Tibial nerve (tissue), 4 donors: ENCODE results near the gene ZCCHC7. TPM values are rescaled to one million over a fixed set of nuclear protein-coding genes. Genes with fewer than 3 reads are reported as not detected.
A peak's percentile ranks its signal among the peaks of the same experiment; 100 is the strongest.
"Not testable (repeated sequence)": the region's sequence is repeated elsewhere in the genome, so short reads cannot be mapped to it uniquely, and the experiment has no call there.

ENCODE experiments used
- DNase-seq, 2 donors: peaks; one replicate each; pipeline ENCODE4 v3.0.0-alpha.2; 2019; ENCODE audit warnings: low spot score in 2 of 2
- H3K27ac ChIP-seq, 4 donors: fragments of 200-600 bp; sonication (generic) in 3 of 4; one replicate each; pipeline ENCODE4 v1.5.1; 2017 to 2019; ENCODE audit warnings: mild to moderate bottlenecking in 1 of 4
- H3K27me3 ChIP-seq, 2 donors: fragments of 200-600 bp; sonication (generic) in 1 of 2; one replicate each; pipeline versions ENCODE4 v1.5.1 to v1.6.0; 2017 to 2019
- H3K36me3 ChIP-seq, 3 donors: fragments of 200-600 bp; sonication (generic); one replicate each; pipeline ENCODE4 v1.5.1; 2018 to 2019
- H3K4me1 ChIP-seq, 4 donors: fragments of 200-600 bp; sonication (generic) in 3 of 4; one replicate each; pipeline ENCODE4 v1.5.1; 2017 to 2019
- H3K4me3 ChIP-seq, 4 donors: fragments of 200-600 bp; sonication (generic) in 3 of 4; one replicate each; pipeline ENCODE4 v1.5.1; 2017 to 2019; ENCODE audit warnings: mild to moderate bottlenecking in 1 of 4, moderate library complexity in 1 of 4
- H3K9me3 ChIP-seq, 4 donors: fragments of 200-600 bp; sonication (generic) in 3 of 4; one replicate each; pipeline ENCODE4 v1.5.1; 2017 to 2019
- EP300 ChIP-seq, 2 donors: sonication (generic); formaldehyde crosslinking; IDR thresholded peaks; one replicate each; pipeline ENCODE4 v1.6.1; 2017; ENCODE audit warnings: antibody characterized with exemption in 2 of 2, mild to moderate bottlenecking in 1 of 2
- POLR2A ChIP-seq, 2 donors: fragments of 450-650 bp; IDR thresholded peaks; one replicate each; pipeline ENCODE4 v1.6.1; 2017; ENCODE audit warnings: antibody characterized with exemption in 2 of 2, mild to moderate bottlenecking in 2 of 2, moderate library complexity in 2 of 2
- WGBS, 2 donors: methylation state at CpG; one replicate each; pipeline ENCODE4 v1.1.5; 2018; 5-methylcytosine and 5-hydroxymethylcytosine counted together
- total RNA-seq, 4 donors: library from RNA; depleted of rRNA; stranded (reverse); fragments of >200 nt; gene quantifications; one replicate each; pipeline ENCODE4 v1.1.0, GENCODE V29; 2016
- TF ChIP-seq, protein P1 (sequence below), 5 experiments: fragments of 200-600 bp in 3 of 5; fragments of 450-650 bp in 2 of 5; sonication (generic) in 3 of 5; IDR thresholded peaks; one replicate each; pipeline ENCODE4 v1.5.1; 2016 to 2019; ENCODE audit warnings: antibody characterized with exemption in 5 of 5, mild to moderate bottlenecking in 3 of 5, moderate library complexity in 2 of 5

The ZCCHC7 gene
- 10 to 100 TPM; 11.8 to 24.7 (median 18.3) TPM for total RNA-seq

DNA sequence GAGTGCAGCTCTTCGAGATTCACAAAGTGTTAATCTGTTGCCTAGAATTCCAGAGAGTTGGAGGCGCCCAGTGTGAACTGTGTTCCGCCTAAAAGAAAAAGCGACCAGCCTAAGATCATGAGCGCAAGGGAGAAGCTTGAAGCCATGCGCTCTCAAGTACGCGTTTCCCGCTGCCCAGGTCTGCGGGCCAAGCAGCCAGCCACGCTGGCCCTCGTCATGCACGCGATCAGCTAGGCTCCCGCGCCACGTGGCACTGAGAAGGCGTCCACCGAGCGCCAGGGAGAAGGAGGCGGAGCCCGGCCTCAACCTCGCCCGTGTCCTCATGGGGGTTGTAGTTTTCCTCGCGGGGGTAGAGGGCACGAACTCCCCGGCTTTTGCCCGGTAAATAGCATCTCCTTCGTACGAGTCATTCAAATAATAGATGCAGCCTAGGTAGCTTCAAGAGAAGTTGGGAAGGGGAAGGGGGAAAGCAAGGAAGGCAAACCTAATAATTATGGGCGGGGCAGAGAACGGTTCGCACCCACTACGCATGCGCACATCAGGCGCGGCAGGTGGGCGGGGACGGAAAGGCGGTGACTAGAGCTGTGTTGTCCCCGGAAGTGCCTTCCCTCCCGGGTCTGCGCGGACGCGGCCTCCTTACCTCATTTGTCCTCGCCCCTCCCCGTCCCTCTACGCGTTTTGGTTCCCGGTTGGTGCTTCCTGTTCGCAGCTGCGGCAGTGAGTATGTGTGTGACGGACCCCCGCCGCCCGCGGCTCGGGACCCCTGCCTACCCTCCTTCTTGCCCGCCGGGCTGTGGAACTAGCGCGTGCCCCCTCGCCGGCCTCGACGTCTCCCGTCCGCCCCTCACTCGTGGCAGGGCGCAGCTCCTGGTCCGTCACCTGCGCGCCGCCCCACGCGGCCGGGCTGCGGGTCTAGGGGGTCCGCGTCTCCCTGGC lies at the start of gene ZCCHC7:
ZCCHC7 (plus strand) TSS at position 668 of the 936 bp plus-strand sequence.
- H3K27ac ChIP-seq = peak within 1 kb of the TSS; percentile 68 to 97 (median 95)
- peak; percentile 95 to 97 for DNase-seq
- 4% methylated on average over 62 to 69 of the region's 82 CpGs for WGBS, 2 donors
- H3K27me3 ChIP-seq = no peaks in the 10 kb centered on the region
- TF ChIP-seq, protein P1, sequence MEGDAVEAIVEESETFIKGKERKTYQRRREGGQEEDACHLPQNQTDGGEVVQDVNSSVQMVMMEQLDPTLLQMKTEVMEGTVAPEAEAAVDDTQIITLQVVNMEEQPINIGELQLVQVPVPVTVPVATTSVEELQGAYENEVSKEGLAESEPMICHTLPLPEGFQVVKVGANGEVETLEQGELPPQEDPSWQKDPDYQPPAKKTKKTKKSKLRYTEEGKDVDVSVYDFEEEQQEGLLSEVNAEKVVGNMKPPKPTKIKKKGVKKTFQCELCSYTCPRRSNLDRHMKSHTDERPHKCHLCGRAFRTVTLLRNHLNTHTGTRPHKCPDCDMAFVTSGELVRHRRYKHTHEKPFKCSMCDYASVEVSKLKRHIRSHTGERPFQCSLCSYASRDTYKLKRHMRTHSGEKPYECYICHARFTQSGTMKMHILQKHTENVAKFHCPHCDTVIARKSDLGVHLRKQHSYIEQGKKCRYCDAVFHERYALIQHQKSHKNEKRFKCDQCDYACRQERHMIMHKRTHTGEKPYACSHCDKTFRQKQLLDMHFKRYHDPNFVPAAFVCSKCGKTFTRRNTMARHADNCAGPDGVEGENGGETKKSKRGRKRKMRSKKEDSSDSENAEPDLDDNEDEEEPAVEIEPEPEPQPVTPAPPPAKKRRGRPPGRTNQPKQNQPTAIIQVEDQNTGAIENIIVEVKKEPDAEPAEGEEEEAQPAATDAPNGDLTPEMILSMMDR (IDR thresholded peaks at IDR 0.05) = peak in 1 of 5 experiments; percentile 6
- TF ChIP-seq POLR2A (IDR thresholded peaks at IDR 0.05) (peak; percentile 74 to 86), EP300 (IDR thresholded peaks at IDR 0.05) (peak; percentile 68 to 83)
- H3K9me3 ChIP-seq = no peaks in the 10 kb centered on the region
- H3K4me1 ChIP-seq = peaks cover 0 to 22% (median 9%) of the 10 kb centered on the region in 4 donors
- H3K36me3 ChIP-seq = no peaks in the 10 kb centered on the region
- peak within 1 kb of the TSS; percentile 75 to 96 (median 95) for H3K4me3 ChIP-seq

DNA sequence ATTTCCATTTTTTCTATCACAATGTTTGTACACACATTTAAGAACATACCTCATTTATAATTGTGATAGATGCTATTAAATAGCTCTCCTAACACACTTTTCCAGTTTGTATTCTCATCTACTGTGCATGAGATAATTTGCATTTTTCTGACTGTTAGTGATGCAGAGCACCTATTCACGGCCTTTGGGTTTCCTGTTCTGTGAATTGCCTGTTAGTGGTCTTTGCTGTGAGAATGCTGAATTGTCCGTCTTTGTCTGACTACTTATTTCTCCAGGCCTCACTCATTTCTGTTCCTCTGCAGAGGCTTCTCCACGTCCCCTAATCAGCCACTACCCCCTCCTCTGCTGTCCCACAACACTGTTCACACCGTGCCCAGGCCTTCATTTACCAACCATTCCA lies 45.6 kb upstream of the ZCCHC7 start:
- H3K27me3 ChIP-seq, H3K27ac ChIP-seq, H3K4me3 ChIP-seq, H3K4me1 ChIP-seq, H3K36me3 ChIP-seq, H3K9me3 ChIP-seq, DNase-seq: not testable (repeated sequence)
- WGBS, 2 donors = 61% methylated on average over 4 of the region's 4 CpGs

DNA sequence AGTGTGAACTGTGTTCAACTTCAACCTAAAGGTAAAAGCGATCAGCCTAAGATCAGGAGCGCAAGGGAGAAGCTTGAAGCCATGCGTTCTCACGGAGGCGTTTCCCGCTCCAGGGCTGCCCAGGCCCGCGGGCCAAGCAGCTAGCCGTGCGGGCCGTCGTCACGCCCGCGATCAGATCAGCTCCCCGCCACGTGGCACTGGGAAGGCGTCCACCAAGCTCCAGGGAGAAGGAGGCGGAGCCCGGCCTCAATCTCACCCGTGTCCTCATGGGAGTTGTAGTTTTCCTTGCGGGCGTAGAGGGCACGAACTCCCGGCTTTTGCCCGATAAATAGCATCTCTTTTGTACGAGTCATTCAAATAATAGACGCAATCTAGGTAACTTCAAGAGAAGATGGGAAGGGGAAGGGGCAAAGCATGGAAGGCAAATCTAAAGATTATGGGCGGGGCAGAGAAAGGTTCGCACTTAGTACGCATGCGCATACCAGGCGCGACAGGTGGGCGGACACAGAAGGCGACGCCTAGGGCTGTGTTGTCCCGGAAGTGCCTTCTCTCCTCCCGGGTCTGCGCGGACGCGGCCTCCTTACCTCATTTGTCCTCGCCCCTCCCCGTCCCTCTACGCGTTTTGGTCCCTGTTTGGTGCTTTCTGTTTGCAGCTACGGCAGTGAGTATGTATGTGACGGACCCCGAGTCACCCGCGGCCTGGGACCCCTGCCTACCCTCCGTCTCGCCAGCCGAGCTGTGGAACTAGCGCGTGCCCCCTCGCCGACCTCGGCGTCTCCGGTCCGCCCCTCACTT lies 40.8 kb upstream of the ZCCHC7 start:
- 2 to 3% methylated on average over 57 to 61 of the region's 63 CpGs for WGBS, 2 donors

DNA sequence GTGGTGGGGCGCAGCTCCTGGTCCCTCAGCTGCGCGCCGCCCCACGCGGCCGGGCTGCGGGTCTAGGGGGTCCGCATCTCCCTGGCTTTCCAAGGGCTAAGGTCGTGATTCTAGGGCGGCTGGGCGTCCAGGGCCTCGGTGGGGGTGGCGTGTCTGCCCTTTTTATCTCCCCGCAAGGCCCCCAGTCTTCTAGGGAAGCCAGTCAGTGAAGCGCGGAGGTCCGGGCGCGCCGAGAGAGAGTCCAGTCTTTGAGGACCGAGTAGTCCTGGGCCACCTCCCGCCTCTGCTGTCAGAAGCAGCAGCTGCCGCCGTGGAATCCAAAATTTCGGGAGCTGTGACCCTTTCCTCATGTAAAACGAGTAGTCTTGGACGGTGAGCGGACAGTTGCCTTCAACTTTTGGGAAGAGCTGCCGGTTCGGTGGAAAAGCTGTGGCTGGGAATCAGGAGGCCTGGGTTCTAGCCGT lies 40.2 kb upstream of the ZCCHC7 start:
- not testable (repeated sequence) for H3K9me3 ChIP-seq, H3K36me3 ChIP-seq, H3K27me3 ChIP-seq
- peak in 1 of 2 donors; percentile 8 for DNase-seq
- Histone ChIP-seq H3K4me1 (peaks cover 0 to 35% (median 13%) of the 10 kb centered on the region in 4 donors), H3K4me3 (peak overlapping the region; percentile 85 to 99 (median 96)), H3K27ac (peak overlapping the region; percentile 82 to 98 (median 96))
- 1 to 3% methylated on average over 16 to 21 of the region's 32 CpGs for WGBS, 2 donors

More for the DNA sequence above, 40.8 kb upstream of the ZCCHC7 start:
- Histone ChIP-seq H3K9me3 (no peaks in the 10 kb centered on the region), H3K4me1 (peaks cover 0 to 29% (median 13%) of the 10 kb centered on the region in 4 donors), H3K27me3 (no peaks in the 10 kb centered on the region), H3K36me3 (no peaks in the 10 kb centered on the region), H3K4me3 (peak overlapping the region; percentile 85 to 99 (median 96)), H3K27ac (peak overlapping the region; percentile 82 to 98 (median 96))
- TF ChIP-seq EP300 (IDR thresholded peaks at IDR 0.05) = peak; percentile 43 to 82
- TF ChIP-seq POLR2A (IDR thresholded peaks at IDR 0.05) = peak; percentile 63 to 73
- TF ChIP-seq, protein P1 (IDR thresholded peaks at IDR 0.05) = peak in 2 of 5 experiments; percentile 5 to 16
- DNase-seq = peak; percentile 85 to 91

DNA sequence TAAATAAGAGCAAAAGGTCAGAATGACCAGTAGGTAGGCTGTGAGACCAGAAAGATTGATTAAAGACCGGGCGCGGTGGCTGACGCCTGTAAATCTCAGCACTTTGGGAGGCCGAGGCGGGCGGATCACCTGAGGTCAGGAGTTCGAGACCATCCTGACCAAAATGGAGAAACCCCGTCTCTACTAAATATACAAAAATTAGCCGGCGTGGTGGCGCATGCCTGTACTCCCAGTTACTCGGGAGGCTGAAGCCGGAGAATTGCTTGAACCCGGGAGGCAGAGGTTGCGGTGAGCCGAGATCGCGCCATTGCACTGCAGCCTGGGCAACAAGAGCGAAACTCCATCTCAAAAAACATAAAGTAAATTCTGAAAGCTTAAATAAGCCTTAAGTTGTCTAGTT lies 38.9 kb upstream of the ZCCHC7 start:
- H3K36me3 ChIP-seq, H3K9me3 ChIP-seq, H3K27ac ChIP-seq, DNase-seq, H3K27me3 ChIP-seq, H3K4me3 ChIP-seq: not testable (repeated sequence)
- WGBS, 2 donors = 96 to 98% methylated on average over 20 of the region's 20 CpGs
- H3K4me1 ChIP-seq = peaks cover 0 to 42% (median 13%) of the 10 kb centered on the region in 4 donors

DNA sequence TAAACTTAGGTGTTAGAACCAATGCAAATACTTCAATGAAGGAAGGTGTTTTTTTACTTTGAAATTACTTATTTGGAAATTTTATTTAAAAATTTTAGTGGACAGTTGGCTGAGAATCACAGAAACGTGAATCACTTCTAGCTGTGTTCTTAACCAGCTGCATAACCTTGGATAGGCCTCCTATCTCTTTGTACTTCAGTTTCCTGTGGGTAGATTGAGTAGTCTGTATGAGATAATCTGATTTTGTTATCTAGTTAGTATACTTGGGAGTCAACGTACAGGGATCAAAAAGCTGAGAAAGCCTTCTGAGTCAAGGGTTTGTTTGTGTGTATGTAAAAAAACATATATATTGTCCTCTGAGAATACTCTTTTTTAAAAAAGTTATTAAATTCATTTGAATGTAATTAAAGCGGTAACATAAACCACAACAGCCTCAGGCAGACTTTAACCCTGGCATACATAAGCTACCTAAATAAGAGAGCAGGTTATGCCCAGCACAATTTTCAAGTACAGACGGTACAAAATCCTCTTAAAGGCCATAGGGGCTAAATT lies 38.1 kb upstream of the ZCCHC7 start:
- WGBS, 2 donors = 74 to 83% methylated on average over 4 of the region's 4 CpGs
- no peak overlapping the region for H3K4me3 ChIP-seq
- no peak for DNase-seq
- H3K4me1 ChIP-seq = peaks cover 0 to 42% (median 13%) of the 10 kb centered on the region in 4 donors
- no peaks in the 10 kb centered on the region for H3K9me3 ChIP-seq
- H3K27me3 ChIP-seq = no peaks in the 10 kb centered on the region
- TF ChIP-seq EP300 (IDR thresholded peaks at IDR 0.05) (no peak), POLR2A (IDR thresholded peaks at IDR 0.05) (no peak)
- TF ChIP-seq, protein P1 (IDR thresholded peaks at IDR 0.05) = no peak
- peaks cover 0 to 12% (median 0%) of the 10 kb centered on the region in 3 donors for H3K36me3 ChIP-seq
- no peak overlapping the region for H3K27ac ChIP-seq
